Putamen (tissue), 1 donor: Measurements from ENCODE around the gene PCMTD2.

Source experiments
- DNase-seq: peaks from one replicate; pipeline ENCODE4 v3.0.0-alpha.2; 2016; ENCODE audit warnings: low spot score

PCMTD2 gene

DNA sequence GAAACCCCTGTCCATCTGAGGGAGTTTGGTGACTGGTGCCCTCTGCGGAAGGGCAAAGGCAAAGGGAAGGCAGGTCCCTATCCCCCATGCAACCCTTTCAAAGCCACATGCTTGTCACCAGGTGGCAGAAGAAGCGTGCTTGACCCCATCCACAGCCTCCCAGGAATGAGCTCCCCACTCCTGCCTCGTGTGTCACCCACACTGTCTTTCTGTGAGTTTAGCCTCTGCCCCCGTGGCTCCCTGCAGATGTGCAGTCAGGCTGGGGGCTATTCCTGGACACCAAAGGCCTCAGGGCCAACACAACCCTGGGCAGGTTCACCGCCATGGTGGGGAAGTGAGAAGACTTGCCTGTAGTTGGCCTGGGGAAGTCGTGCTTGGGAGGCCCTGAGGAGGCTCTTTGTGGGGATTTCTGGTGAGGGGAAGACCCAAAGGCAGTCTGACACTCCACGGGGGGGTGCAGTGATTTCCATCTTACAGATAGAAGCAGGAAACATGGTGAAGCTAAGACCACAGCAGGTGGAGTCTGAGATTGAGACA, 16.6 kb upstream of the PCMTD2 start:
- no peak for DNase-seq

DNA sequence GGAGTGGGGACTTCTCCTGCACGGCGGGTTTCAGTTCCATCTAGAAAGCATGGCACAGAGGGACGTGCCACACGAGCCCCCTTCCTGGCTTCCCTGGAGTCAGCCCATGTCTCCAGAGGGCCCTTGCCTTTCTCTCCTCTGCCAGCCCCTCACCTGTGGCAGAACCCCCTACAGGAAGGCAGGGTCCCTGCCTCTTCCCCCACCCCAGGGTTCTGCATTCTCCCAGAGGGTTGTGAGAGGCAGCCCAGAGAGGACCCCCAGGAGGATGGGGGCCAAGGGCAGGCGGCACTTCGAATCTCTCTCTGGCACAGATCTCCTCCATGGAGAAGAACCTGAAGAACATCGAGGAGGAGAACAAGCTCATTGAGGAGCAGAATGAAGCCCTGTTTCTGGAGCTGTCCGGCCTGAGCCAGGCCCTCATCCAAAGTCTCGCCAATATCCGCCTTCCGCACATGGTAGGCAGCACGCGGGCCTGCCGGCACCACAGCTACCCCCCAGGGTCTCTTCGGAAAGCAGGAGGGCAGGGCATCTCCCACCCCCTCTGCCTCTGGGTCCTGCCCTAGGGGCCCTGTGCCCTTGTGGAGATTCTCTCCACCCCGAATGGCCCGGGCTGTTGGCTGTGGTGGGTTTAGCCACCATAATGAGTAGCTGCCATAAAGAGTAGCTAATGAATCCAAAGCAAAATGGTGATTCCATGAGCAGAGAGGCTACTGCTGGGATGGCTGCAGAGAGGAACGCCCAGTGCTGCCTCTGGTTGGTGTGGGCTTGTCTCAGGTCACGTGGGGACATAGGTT, 15.9 kb upstream of the PCMTD2 start:
- DNase-seq, result no peak

DNA sequence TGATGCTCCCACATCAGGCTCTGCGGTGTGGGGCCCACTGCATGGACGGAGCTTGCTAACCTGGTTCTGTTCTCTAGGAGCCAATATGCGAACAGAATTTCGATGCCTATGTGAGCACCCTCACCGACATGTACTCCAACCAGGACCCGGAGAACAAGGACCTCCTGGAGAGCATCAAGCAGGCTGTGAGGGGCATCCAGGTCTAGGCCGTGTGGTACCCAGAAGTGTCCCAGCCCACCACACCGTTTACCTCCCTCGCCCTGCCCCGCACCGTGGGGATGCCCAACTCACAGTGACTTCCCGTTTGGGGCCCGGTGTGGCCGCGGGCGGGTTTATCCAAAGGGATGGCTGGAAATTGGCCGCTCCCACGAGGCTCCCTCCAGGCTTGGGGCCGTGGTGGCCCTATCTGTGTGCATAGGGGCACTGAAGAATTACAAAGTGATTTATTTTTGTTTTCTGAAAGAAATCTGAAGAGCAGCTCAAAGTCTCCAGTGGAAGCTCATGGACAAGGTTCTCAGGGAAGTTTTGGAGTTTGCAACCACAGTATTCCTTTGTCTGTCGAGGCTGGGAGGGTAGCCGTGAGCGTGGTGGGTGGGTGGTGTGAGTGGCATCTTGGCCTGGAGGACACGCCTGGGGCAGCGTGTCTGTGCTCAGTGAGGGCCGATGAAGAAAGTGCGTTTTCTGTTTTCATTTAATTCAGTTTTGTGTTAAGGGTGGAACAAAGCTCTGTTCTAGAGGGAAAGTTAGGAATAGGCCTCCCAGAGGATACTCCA, 15.1 kb upstream of the PCMTD2 start:
- no peak for DNase-seq

DNA sequence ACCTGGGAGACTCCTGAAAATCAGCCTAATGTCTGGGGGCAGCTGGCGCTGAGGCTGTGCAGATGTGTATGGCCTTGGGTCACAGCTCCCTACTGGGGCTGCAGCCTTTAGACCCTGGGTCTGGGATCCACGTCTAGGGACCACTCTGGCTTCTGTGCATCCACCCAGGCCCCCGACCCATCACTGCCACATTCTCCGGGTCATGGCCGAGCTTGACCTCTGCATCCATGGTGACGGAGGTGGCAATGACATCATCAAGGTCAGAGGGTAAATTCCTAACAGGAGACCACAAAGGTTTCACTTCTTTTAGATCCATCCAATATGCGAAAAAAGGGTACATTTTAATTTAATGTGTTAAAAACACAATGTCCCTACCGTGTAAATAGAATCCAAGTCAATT, 14.5 kb upstream of the PCMTD2 start:
- no peak for DNase-seq

DNA sequence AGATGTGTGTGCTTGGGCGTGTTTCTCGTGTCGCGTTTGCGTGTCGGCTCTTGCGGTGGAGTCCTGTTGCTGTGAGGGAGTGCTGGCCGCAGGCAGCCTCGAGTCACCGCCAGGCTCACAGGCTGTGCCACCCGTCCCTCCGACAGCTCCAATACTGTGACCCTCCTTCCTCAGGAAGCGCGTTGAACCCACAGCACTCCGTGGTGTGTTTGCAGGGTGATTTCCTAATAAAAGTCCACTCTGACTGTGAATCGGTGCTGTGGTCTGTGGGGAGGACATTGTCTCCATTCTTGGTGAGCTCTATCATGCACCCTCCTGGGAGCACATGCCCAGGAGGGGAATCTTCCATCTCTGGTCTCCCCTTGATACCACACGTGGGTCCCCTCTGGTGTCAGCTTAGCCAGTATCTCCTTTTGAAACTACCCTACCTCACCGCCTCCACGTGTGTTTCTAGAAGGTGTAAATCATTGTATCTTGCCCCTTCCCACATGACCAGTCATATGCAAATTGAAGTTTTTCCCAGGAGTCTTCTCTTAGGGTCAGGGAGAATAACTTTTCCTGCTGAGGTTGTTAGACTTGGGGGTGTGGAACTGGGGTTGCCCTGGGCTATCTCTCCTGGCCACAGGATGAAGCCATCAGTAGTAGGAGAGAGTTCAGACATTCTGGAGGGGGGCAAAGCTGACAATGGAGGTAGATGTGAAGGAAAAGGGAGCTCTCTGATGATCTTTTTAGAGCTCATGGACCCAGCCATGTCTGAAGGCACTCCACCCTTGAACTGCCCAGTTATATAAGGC, 13.3 kb upstream of the PCMTD2 start:
- DNase-seq, result no peak

DNA sequence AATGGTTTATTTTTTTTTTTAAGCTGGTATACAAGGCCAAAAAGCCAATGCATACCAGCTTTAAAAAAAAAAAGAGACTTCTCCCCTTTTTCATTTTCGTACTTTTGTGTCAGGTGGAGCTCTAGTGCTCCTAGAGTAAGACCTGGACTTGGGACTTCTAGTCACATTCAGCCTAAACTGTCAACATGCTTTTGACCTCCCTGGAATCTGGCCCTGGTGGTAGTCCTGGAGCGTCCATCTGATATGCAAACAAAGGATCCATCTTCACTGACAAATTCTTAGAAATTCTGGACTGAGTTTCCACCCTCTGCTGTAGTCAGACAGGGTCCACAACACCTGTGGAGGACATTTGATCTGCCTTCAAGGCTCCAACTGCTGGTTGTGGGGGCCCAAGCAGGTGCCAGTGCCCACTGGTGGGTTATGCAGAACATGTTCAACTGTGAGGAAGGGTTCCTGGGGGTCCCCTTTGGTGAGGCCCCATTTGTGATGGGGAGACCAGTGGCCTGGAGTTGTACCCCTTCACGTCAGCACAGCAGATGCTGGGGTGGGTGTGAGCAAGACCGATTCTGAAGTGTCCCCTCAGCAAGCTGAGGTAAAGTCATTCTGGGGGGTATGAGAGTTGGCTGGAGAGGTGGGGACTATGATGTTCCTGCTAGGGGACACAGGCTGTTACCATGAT, 12.6 kb upstream of the PCMTD2 start:
- DNase-seq, result no peak

DNA sequence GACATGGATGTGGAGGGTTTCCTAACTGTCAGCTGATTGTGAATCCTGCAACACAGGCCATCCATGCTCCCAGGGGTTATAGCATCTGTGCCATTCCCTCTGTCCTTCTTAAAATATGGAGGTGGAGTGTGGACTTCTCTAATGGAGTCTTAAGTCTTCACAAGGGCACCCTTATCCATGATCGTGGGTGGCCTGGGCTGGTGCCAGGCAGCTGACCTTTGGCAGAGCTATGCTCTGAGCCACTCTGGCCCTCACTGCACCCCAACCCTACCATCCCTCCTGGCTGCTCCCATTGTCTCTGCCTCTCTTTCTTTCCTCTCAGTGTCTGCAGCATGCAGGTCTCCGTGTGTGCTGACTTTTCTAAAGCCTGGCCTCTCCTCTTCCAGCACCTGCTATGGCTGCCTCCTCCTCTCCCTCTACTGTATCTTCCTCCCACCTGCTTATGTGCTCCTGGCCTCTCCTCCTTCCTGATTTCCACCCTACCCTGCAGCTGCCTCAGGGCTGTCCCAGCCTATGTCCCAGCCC, 11.2 kb upstream of the PCMTD2 start:
- no peak for DNase-seq

DNA sequence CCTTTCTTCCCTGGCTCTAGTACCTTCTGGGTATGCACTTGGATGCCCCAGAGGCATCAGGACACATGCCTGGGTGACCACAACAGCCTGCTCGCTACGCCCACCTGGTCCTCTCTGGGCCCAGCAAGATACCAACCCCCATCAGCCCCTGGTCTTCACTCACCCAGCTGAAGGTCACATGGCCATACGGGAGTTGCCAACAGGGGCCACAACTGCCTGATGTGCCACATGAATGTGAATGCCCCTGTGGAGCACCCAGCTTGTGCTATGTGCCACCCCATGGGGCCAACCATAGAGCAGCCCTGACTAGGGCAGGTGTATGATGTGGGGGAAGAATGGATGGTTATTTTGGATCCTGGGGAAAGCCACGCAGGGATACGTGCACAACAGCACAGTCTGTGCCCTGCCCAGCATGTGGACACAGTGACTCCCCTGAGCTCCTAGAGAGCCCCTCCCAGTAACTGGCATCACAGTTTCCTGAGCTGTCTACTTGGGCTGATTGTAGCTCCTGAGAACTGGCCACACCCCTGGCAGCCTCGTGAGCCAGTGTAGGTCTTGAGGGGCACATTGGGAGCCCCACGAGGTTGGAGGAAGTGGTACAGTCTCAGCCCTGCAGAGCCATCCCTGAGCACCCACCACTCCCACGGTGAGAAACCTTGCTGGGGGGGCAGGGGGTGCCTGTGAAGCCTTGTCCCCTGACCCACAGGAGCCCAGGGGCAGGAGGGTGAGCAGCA, 10.5 kb upstream of the PCMTD2 start:
- no peak for DNase-seq

DNA sequence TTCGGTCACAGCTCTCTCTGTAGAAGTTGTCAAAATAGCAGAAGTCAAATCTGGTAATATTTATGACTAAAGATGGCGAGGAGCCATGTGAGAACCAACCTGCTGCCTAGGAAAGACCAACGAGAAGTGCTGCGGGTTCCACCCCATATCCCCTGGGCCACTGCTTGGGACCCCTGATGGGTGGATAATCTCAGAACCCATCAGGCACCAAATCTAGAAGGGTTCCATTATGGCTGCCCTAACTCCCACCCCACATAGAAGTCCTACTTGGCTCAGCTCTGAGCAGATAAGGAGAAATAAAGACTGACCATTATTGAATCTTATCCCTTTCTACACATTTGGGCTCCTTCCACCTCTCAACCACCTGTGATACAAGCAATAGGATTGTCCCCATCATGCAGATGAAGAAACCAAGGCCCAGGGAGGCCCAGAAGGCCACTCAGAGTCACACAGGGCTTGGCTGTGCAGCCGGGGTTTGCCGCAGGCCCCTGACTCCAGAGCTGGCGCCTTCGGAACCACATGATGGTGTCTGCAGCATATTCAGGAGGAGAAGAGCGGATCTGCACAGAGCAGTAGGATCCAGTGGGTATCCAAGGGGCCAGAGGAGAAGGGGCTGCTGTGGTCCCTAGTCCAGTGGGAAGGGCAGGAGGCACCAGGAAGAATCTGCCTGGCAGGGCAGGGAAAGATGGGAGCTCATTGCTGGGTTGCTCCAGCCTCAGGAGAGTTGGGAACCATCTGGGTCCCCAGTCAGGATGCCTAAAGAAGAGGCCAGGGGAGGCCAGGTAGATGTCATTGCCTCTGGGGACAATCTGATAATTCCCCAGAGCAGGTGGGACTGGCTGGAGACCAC, 9.6 kb upstream of the PCMTD2 start:
- no peak for DNase-seq

DNA sequence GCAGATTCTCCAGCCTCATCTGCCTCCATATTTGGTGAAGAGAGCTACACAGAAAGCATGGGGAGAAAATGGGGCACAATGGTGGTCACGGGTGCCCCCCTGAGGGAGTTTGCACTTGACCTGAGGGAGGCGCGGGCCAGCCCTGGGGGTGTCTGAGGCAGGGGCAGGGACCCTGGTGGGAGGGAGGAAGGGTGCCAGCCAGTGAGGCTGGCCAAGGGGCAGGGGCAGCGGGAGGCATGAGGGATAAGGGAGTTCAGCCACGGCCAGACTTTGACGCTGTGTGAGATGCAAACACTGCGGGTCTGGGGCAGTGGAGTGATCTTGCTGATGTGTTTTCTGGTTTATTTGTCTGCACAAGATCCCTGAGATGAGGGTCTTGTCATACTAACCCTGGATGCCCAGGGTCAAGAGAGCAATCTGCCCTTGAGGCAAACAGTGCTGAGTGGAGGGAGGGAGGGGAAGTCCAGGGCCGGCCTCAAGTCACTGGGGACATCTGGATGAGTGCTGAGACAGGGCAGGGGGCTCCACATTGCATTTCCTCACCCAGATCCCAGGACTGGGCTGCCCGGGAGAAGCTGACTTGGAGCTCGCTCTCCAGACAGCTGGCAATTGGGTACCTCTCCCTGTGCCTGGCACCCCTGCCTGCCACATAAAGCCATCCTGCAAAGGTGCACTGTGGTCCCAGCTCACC, 8.8 kb upstream of the PCMTD2 start:
- DNase-seq, result no peak

DNA sequence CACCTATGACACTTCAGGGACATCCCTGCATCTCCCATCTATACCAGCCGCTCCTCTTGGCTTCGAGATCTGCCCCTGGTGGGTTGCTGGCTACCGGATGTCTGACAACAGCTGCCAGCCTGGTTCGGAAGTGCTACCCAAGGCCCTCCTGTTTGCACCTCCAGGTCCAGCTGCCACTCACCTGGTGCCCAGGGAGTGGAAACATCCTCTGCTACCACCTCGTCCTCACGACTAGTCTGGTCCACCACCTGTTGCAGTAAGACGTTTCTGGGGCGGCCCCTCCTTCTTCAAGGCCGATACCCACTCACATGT, 8.3 kb upstream of the PCMTD2 start:
- no peak for DNase-seq

DNA sequence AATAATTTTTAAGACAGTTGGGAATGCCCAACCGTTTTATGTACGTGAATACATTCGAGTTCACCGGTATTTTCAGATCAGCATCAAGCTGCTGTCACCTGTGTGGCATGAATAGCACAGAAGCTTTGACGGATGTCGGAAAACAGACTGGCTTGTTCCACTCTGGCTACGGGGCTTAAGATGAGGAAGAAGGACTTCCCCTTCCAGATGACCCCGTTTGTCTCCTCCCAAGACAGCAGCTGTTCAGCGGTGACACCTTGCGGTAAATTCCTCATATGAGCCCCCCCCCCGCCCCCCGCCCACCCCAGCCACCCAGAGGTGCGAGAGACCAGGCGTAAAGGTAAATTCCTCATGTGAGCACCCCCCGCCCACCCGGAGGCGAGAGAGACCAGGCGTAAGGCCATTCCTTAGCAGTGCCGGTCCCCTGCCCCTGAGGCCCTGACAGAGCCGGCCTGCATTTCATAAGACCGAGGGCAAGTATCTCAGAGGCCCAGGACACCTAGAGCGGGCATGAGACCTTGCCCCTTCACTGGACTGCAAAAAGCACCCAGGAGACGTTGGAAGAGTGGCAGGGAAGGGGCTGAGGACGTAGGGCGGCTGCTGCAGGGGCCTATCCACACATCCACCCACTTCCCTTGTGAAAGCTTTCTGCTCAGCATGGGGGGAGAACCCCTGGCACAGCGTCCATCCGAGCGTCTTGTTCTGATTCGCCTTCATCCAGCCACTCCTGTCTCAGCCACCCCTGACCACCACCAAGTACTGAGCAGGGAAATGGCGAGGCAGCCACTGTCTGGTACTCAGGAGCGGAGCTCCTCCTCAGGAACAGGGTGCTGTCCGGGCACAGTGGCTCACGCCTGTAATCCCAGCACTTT, 7.3 kb upstream of the PCMTD2 start:
- no peak for DNase-seq

DNA sequence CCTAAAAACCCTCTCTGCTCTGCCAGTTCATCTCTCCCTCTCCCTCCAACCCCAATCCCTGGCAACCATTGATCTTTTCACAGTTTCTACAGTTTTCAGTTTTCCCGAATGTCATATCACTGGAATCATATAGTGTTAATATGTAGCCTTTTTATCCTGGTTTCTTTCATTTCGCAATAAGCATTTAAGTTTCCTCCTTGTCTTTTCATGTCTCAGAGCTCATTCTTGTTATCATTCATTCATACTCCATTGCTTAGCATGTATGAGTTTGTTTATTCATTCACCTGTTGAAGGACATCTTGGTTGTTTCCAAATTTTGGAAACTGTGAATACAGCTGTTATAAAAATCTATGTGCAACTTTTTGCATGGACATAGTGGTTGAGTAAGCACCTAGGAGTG, 5.5 kb upstream of the PCMTD2 start:
- DNase-seq, result no peak

DNA sequence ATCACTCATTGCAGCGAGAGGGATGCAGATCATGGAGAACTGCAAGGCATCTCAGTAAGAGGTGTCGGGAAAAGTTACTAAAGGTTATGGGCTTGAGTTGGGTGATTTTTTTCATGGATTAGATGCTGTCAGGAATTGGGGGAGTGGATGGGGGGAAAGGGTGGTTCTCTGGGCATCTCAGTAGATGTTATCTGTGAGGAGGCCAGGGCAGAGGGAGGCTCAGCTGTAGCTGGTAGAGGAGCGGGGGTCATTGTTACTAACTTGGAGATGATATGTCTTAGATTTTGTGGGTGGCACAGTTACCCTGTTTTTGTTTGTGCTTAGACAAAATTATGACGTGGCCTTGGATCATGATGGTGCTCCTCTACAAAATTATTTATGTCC, 2.6 kb upstream of the PCMTD2 start:
- no peak for DNase-seq

DNA sequence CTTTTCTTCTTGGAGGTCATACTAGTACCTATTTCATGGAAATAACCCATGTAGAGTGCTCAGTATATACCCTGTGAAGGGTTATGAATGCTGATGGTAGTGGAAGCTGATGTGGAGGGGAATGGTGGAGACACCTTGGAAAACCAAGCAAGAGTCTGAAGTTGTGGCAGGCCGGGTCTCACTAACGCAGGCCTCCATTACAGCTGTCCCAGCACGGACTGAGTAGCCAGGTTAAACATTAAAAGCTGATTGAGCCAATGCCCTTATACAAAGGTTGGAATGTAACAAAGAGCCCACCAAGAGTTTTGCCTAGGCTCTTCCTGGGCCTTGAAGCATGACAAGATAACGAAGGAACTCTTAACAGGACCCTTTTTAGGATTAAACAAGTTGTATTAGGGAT, 2.1 kb upstream of the PCMTD2 start:
- no peak for DNase-seq

DNA sequence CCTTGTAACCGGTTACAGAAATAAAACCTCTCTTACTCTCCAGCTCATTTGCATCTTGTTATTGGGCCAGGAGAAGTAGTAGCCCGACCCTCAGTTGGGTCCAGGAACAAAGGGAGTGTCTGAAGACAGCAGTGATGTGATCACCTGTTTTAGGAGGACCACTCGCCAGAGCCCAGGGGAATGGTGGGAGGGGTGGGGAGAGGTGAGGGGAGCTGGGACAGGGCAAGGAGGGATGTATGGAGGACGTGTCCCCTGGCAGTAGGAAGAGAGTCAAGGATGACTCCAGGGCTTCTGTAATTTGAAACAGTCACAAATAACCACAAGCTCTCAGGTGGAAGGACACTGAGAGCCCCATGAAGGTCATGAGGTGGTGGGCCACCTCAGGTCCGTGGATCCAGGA, 1.4 kb upstream of the PCMTD2 start:
- DNase-seq, result no peak

DNA sequence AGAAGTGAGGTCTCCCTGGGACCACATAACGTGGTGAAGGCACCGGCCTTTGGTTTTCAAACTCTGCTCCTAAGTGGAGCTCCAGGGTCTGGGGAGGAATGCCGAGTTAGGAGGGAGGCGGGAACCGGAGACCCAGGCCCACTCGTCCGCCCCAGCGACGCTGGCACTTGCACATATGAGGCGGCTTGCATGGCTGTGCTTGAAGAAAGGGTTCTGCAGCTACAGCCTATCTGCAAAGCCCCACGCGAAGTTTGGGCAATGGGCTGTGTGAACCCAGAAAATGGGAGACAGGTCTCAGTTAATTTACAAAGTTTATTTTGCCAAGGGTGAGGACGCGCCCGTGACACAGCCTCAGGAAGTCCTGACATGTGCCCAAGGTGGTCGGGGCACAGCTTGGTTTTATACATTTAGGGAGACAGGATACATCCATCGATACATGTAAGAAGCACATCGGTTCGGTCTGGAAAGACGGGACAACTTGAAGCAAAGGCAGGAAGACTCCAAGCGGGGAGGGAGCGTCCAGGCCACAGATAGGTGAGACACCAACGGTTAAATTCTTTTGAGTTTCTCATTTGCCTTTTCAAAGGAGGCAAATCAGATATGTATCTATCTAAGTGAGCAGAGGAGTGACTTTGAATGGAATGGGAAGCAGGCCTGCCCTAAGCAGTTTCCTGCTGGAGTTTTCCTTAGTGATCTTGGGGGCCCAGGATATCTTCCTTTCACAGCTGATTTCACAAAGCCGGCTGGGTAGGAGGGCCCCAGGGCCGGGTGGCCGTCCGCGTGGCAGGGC, 782 bp upstream of the PCMTD2 start:
- no peak for DNase-seq
